IPS DF 4.7 (cell line): Measurements from ENCODE around the gene SPATA2.

Experiments
- DNase-seq: peaks from one replicate; pipeline ENCODE4 v3.0.0-alpha.2; 2013; ENCODE audit warnings: low spot score; ENCODE audit errors: extremely low read depth

SPATA2 gene

GRCh38 chr20:49859011-49859410, 56.3 kb downstream of the SPATA2 start:
- no peak for DNase-seq

GRCh38 chr20:49858076-49858585, 57.2 kb downstream of the SPATA2 start:
- no peak for DNase-seq

- no peak for DNase-seq
Observed at GRCh38 chr20:49856904-49857303, 58.4 kb downstream of the SPATA2 start.

DNA sequence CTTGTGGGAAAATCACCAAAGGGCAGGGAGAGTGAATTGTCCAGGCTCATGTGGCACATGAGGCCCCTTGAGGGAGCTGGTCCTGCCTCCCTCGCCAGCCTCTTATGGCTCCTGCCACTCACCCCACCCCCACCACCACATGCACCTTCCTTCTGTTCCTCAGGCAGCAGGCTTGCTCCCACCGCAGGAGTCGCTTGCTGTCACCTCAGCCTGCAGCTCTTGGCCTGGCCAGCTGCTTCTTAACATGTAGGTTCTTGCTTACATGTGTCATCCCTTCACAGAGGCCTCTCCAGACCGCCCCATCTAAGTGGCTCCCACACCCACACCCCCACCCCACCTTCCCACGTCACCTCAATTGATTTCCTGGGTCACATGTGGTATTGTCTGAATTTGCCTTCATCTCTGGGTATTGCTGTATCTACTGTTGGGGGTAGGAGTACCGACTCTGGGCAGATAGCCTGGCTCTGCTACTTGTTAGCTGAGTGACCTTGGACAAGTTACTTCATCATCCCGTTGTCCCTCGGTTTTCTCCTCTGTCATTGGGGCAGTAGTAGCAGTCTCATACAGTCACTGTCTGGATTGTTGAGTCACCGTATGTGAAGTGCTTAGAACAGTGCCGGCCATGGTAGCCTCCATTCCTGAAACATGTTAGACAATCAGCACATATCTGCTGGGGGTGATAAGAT, 61.0 kb downstream of the SPATA2 start:
- no peak for DNase-seq

GRCh38 chr20:49853640-49854039, 61.7 kb downstream of the SPATA2 start:
- DNase-seq = no peak
